GM06990 (cell line): ENCODE results near the gene EMC7.
A peak's percentile ranks its signal among the peaks of the same experiment; 100 is the strongest.

Source experiments
- DNase-seq: peaks from one replicate; pipeline ENCODE4 v3.0.0-alpha.2; 2011; ENCODE audit not compliant: insufficient read length; ENCODE audit errors: extremely low read depth
- H3K27me3 ChIP-seq: replicated peaks from 2 replicates; pipeline ENCODE4 v1.6.0; 2011; ENCODE audit warnings: low read length; ENCODE audit not compliant: control insufficient read depth, insufficient read depth
- H3K36me3 ChIP-seq: 2 replicates; pipeline ENCODE4 v1.5.1; 2011; ENCODE audit warnings: low read length; ENCODE audit not compliant: control insufficient read depth, insufficient read depth
- H3K4me3 ChIP-seq: replicated peaks from 2 replicates; pipeline ENCODE4 v1.5.1; 2011; ENCODE audit warnings: low read depth, mild to moderate bottlenecking, control low read depth, low read length
- CTCF ChIP-seq: IDR thresholded peaks from 2 replicates; pipeline ENCODE4 v1.5.1; 2011; ENCODE audit warnings: low read length, control low read depth, mild to moderate bottlenecking, inconsistent platforms; ENCODE audit not compliant: insufficient read depth, poor library complexity, severe bottlenecking

Gene EMC7

GRCh38 chr15:34116620-34117019 lies 15.0 kb upstream of the EMC7 start:
- Histone ChIP-seq H3K36me3 (no peaks in the 10 kb centered on the region), H3K27me3 (no peaks in the 10 kb centered on the region), H3K4me3 (no peak overlapping the region)
- no peak for TF ChIP-seq CTCF
- no peak for DNase-seq

- no peaks in the 10 kb centered on the region for H3K36me3 ChIP-seq
- H3K4me3 ChIP-seq, result no peak overlapping the region
- no peak for DNase-seq
- no peak for TF ChIP-seq CTCF
- no peaks in the 10 kb centered on the region for H3K27me3 ChIP-seq
Measured at GRCh38 chr15:34114739-34115138, 13.1 kb upstream of the EMC7 start.

GRCh38 chr15:34114215-34114614 lies 12.6 kb upstream of the EMC7 start:
- DNase-seq, result no peak
- H3K27me3 ChIP-seq, result no peaks in the 10 kb centered on the region
- TF ChIP-seq CTCF, result no peak
- no peaks in the 10 kb centered on the region for H3K36me3 ChIP-seq
- no peak overlapping the region for H3K4me3 ChIP-seq

GRCh38 chr15:34111488-34111887 lies 9.8 kb upstream of the EMC7 start:
- no peak for TF ChIP-seq CTCF
- no peaks in the 10 kb centered on the region for H3K36me3 ChIP-seq
- no peak for DNase-seq
- H3K4me3 ChIP-seq, result no peak overlapping the region
- no peaks in the 10 kb centered on the region for H3K27me3 ChIP-seq

- H3K36me3 ChIP-seq, result no peaks in the 10 kb centered on the region
- H3K27me3 ChIP-seq, result no peaks in the 10 kb centered on the region
- peak; percentile 67 for TF ChIP-seq CTCF
- no peak overlapping the region for H3K4me3 ChIP-seq
- DNase-seq, result peak; percentile 4
Measured at GRCh38 chr15:34109797-34110663, 8.4 kb upstream of the EMC7 start.
